ENCODE data around the gene TMEM98.
"Not testable (repeated sequence)": the region's sequence is repeated elsewhere in the genome, so short reads cannot be mapped to it uniquely, and the experiment has no call there.

The TMEM98 gene, protein sequence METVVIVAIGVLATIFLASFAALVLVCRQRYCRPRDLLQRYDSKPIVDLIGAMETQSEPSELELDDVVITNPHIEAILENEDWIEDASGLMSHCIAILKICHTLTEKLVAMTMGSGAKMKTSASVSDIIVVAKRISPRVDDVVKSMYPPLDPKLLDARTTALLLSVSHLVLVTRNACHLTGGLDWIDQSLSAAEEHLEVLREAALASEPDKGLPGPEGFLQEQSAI

DNA sequence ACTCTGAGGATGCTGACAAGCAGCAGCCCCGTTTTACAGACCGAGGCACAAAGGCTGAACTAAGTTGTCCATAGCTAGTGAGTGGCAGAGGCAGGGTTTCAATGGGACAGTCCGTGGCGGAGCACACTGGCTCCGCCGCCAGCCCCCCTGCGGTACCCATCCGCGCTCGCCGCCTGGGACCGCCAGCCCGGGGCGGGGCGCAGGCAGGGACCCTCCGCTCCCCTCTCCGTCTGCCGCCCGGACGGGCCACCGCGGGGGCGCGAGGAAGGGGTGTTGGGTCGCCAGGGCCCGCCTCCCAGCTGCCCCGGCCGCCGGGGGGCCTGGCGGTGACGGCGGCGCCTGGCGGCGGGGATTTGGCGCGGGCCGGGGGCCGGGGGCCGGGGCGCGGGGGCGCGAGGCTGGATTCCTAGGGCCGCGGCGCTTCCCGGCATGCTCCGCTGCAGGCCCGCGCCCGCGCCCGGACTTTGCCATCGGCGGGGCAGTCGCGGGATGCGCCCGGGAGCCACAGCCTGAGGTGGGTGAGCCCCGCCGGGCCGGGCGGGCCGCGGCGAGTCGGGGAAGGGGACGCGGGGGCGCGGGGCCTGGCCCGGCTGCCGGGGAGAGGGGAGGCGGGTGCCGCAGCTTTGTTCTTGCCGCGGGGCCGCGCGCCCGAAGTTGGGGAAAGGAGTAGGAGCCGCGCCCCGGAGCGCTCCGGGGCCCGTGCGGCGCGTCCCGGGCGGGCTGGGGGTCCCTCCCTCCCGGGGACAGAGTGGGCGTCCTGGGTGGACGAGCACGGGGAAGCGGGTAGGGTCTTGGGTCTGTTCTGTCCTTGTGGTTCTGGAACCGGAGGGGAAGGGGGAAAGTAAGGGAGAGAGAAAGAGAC is at the start of gene TMEM98:
Gene TMEM98 (plus strand): TSS at position 430 of the 862 bp plus-strand sequence. CDS start 3,376 bp downstream, outside the sequence.
- DNase-seq (ENCODE audit: low spot score), result no peak

DNA sequence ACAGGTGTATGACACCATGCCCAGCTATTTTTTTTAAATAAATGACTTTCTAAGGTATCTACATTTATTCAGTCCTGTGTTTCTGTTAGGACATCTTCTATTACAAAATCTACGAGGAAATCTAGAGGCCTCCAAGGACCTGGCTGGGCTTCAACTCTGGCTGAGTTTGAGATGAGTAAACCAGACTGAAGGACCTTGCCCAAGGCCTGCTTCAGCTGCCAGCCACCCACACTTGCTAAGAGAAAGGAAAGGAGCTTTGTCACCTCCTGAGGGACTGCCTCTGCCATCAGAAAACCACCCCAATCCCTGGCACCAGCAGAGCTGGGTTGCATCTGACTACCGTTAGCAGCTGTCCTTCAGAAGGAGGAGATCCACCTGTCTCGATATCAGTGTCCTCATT is 49.7 kb upstream of the TMEM98 start:
- DNase-seq (ENCODE audit: low spot score), result no peak

DNA sequence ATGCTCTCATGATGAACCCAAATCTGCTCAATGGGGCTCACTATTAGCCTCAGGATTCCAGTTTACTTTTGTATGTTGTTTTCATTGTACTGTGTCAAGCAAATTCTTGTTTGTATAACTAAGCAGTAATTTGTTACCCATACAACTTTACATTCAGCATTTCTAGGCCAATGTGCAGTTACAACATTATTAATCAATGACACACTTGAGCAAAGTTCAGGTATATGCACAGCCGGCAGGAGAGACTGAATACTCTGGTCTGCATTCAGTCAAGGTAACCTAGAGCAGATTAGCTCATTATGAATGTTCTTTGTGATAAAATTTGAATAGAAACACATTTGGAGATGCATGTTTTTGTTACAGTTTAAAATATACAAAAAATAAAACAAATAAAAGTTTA is 48.8 kb upstream of the TMEM98 start:
- DNase-seq (ENCODE audit: low spot score), result no peak

DNA sequence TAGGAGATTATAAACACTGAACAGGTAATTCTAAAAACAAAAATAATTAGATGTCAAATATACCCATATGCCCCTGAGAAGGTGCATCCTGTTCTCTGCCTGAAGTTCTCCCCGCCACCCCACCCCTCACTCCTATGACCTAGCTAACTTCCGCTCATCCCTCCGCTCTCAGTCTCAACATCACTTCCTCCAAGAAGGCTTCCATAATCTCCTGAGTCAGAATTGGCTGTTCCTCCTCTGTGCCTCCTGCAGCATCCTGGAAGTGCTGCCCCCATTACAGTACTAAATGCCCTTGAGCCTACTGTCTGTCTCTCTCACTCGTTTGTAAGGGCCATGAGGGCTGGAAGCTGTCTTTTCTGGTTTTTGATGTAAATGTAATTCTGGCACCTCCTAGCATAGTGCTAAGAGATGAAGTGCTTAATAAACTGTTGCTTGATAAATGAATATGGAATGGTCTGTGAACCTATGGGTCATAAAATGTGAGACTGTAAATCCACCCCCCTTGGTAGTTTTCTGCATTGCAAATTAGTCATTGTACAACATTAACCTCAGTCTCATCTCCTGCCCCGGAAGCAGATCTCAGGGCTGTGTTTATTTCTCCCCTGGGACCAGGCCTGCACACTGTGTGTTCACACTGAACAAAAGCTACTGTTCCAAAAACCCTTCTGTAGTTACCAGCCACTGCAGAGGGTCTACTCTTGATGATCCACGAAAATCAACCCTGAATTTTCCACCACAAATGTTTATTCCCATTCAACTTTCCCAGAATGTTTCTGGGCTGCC is 47.1 kb upstream of the TMEM98 start:
- DNase-seq (ENCODE audit: low spot score), result peak; percentile 10

DNA sequence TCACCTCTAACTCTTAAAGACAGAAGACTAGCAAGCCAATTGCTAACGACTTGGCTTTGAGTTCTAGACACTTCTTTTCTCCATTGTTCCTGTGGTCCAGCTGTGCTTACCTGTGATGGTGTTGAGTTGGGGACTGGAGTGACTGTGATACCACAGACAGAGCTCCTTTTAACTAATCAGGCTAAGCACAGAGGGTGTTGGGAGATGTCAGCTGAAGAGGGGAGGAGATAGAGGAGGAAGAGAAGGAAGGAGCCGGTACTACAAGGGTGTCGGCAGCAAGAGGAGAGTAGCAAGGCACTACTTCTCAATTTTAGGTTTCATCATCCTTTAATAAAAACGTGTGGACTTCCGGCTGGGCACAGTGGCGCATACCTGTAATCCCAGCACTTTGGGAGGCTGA is 45.9 kb upstream of the TMEM98 start:
- no peak for DNase-seq (ENCODE audit: low spot score)

DNA sequence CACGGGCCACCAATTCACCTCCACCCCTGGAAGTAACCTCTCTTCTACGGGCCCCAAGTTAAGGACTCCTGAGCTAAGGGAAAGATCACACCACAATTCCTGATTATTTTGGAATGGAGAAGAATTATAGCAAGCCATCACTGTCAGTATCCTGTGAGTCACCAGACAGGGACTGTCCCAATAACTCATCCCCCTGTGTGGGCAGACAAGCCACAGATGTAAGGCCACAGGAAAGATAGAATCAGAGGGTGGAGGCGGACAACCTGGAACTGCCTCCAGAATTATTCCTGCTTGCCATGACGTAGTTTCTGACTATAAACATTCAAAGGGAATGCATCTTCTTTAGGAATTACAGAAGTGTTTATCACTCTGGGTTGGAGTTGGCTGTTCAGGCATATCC is 45.2 kb upstream of the TMEM98 start:
- no peak for DNase-seq (ENCODE audit: low spot score)

DNA sequence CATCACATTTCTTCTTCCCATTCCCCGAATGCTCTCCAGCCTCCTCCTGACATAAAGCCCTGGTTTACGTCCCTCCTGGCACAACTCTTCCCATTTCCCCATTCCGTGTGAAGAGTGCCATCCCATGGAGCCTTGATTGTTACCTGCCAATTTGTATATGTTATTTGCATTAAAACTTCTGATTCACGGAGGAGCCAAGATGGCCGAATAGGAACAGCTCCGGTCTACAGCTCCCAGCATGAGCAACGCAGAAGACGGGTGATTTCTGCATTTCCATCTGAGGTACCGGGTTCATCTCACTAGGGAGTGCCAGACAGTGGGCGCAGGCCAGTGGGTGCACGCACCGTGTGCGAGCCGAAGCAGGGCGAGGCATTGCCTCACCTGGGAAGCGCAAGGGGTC is 41.0 kb upstream of the TMEM98 start:
- DNase-seq (ENCODE audit: low spot score), result not testable (repeated sequence)

DNA sequence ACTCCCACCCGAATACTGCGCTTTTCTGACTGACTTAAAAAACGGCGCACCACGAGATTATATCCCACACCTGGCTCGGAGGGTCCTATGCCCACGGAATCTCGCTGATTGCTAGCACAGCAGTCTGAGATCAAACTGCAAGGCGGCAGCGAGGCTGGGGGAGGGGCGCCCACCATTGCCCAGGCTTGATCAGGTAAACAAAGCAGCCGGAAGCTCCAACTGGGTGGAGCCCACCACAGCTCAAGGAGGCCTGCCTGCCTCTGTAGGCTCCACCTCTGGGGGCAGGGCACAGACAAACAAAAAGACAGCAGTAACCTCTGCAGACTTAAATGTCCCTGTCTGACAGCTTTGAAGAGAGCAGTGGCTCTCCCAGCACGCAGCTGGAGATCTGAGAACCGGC is 40.5 kb upstream of the TMEM98 start:
- DNase-seq (ENCODE audit: low spot score), result not testable (repeated sequence)

DNA sequence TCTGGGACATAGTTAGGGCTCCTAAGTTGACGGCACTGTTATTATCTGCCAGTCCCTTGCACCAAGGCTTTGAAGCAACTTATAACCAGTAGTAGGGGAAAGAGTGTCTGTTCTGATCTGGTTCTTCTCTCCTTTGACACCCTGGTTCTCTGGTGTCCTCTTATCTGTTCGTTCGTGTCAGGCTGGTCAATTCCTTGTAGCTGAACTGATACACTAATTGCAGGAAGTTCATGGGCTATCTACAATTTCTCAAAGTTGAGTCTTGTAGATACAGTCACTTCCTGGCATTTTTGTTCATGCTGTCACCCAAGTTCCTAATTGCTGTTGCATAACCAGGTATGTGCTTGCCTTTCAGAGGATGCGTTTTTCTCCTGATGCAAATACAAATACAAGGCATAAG is 33.7 kb upstream of the TMEM98 start:
- no peak for DNase-seq (ENCODE audit: low spot score)

DNA sequence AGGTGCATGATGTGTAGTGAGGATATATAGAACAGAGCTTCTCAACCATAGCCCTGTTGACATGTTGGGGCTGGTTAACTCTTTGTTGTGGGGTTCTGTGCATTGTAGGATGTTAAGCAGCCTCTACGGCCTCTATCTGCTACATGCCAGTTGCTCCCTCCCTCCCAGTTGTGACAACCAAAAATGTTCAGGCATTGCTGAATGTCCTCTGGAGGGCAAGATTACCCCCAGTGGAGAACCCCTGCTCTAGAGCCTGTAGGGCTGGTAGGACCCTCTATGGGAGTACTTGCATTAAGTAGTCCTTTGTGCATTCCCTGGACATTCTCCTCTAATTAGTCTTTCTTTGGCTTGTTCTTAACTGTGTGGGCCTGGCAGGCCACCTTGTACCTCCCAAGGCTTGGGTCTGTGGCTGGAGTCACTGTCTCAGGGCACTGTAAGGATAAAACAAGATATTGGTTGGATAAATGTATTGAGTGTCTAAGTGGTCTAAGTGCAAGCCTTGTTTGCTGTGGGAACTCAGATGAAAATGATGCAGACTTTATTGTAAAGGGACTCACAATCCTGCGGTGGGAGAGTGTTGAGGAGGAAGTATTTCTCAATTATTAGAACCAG is 31.2 kb upstream of the TMEM98 start:
- DNase-seq (ENCODE audit: low spot score), result no peak

DNA sequence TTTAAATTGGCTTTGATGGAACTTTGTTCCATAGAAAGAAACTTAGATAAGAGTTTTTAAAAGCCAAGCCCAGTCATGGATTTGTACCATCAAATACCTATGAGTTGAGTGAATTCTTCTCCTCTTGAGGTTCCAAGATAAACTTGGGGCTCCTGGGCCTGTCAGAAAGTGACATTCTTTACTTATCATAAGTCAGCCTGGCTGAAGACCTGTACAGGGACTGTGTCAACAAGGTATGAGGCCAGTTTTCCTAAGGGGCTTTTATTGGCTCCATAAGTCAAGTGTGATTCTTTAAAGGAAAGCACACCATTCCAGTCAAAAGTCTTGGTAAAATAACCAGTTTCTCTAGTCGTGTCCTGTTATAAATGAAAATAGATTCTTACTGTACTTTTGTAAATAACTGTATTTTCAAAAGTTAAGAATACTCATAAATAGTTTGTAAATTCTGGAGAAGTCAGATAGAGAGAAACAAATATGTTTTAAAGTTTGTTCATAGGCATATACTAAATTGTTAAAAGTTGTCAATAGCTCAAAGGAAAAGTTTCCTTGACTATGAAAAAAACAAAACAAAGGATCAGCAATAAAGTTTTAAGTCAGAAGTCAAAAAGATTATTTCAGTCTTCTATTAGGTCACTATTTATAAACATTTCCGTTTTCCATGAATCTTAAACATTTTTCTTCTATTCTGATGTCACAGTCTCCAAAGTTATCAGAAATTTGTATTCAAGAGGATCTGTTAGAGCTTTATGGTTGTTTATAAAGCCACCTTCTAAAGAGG is 28.5 kb upstream of the TMEM98 start:
- no peak for DNase-seq (ENCODE audit: low spot score)

DNA sequence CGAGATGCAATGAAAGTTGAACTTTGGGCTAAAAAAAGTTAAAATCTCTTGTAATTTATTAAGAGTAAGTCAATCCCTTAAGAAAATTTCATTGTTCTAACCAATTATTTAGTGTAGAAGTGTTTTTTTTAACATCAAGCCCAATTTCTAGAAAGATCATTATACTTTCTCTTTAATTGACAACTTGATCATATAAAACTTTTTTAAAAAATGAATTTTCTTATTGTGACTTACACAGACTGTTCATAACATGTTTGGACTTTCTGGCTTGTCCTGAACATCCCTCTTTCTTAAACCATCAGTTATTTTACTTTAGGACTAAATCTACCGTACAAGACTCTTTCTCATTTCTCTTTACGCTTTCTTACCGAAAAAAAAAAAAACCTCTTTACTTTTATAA is 26.2 kb upstream of the TMEM98 start:
- DNase-seq (ENCODE audit: low spot score), result no peak

DNA sequence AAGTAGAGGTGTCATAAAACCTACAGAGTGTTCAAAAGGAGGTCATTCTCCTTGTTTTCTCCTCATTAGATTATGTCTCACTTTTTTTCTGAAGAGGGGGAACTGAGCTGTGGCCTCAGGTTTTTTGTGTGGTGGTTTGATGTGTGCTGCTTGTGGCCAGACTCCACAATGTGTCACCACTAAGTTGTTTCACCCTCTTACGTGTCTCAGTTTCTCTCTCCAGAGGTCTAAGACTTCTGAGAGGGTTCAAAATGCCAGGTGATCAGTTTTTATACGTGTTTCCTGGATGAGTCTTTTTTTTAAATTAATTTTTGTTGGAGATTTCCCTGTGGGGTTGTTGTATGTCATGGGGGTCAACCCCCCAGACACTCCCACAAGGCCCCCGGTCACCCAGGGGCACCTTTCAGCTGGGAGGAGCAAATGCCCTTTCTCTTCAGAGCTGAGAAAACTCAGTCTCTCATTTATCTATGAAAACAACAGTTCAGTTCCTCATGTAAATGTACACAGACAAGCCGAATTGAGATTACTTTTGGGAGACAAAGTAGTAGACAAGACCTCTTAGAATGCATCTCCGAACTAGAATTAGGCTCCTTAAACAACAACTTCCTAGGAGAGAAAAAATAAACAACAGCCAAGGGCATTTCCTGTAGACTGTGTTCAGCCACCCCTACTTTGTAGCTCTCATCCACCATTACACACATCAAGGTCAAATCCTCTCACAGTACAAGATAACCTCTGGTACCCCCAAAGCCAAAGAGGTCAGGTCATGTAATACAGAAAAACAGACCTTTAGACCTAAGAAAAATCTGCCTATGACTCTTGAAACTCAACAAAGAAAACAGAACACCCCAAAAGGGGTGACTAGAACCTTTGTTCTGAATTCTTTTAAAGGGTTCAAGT is 23.9 kb upstream of the TMEM98 start:
- DNase-seq (ENCODE audit: low spot score), result no peak

DNA sequence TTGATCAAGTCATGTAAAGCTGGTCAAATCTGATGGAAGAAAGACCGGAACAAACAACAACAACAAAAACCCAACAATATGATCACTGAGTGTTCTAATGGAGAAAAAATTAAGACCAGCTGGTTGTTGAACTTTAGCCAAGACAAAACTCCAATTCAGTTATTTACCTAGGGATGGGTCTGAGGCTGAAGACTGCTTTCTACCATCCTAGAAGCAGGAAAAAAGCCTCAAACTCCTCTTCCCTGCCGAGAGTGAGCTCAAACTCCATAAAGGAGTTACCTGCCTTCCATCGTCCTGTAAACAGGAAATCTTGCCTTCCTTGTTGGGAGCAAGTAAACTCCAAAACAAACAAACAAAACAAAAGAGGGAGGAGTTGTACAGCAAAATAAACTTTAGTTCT is 23.1 kb upstream of the TMEM98 start:
- DNase-seq (ENCODE audit: low spot score), result no peak

DNA sequence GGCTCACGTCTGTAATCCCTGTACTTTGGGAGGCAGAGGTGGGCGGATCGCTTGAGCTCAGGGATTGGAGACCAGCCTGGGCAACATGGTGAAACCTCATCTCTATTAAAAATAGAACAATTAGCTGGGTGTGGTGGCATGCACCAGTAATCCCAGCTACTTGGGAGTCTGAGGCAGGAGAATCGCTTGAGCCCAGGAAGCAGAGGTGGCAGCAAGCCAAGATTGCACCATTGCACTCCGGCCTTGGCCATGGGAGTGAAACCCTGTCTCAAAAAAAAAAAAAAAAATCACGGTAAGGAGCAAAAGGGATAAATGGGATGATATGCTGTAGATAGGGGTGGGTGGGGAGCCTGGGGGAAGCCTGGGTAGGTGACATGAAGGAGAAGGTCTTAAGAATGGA is 20.4 kb upstream of the TMEM98 start:
- DNase-seq (ENCODE audit: low spot score), result no peak

DNA sequence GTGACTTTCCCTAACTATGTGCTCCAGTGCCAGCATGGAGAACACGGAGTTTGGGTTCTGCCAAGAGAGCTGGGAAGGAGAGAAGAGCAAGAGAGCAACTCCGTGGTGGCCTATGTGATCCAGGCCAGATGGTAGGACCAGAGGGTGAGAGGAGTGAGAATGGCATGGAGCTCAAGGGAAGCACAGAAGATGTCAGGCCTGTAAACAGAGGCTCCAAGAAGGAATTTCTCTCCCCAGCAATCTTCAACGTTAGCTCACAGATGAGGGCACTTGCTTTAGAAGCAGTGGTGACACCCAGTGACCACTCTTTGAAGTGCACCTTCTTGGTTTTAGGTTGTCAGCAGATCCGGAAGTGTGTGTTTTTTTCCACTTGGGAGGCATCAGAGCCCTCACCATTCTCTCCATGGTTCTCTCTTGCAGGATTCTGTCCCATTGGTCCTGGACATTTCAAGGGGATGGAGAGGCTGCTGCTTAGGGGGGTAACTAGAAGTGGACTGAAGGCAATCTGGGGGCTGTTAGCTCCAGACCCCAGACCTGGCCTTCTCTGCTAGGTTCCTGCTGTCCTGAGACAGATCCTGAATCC is 18.1 kb upstream of the TMEM98 start:
- peak; percentile 81 for DNase-seq (ENCODE audit: low spot score)

DNA sequence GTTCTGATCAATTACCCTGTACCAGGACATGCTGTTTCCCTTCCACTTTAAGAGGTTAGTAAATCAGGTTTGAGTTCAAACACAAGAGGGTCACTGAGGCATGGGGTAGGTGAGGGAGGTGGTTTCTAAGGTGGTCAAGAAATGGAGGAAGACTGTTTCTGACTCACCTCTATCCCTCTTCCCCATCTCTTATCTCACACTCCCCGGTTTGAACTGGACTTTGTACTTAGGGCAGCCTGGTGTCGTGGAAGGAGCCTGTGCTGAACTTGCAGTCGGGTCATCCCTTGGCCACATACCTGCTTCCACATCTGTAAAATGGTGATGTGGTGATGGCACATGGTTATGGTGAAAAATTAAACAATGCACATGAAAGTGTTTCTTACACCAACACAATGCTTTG is 17.2 kb upstream of the TMEM98 start:
- DNase-seq (ENCODE audit: low spot score), result no peak

DNA sequence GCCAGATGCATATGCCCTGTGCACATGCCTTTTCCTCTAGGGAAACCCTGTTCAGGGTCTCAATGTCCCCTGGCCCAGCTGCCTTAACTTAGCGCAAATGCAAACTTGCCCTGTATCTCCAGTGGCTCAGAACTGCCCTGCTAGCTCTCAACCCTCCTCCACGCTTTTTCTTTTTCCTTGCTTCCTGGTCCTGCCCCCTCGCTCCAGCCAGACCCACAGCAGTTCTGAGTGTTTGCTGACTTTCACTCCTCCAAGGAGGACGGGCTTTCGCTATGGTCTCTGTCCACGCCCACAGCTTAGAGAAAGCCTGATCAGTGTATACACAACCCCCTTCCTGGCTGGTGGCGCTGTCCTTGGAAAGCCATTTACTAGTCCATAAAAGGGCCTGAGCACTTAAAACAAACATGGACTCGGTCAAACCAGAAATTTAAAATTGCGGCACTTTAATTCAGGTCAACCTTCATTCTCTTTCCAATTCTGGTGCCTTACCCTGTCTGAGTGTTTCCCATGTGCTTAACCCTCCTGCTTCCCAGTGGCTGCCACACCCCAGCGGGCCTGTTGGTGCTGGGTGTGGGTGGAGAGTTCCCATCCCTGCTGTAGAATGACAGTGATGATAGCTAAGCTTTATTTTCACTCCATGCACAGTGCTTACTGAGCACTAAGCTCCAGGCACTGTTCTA is 15.6 kb upstream of the TMEM98 start:
- DNase-seq (ENCODE audit: low spot score), result no peak

DNA sequence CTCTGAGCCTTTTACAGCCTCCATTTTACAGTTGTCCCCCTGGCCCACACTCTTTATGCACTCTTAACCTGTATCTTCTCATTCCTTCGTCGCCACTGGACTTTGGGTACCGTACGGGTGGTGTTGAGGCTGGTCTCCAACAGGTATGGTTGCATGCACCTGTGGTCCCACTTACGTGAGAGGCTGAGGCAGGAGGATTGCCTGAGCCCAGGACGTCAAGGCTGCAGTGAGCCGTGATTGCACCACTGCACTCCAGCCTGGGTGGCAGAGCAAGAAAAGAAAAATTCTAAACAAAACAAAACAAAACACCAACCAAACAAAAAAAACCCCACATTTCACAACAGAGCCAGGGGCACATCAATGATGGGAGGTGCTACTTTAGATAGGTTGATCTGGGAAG is 14.4 kb upstream of the TMEM98 start:
- no peak for DNase-seq (ENCODE audit: low spot score)

DNA sequence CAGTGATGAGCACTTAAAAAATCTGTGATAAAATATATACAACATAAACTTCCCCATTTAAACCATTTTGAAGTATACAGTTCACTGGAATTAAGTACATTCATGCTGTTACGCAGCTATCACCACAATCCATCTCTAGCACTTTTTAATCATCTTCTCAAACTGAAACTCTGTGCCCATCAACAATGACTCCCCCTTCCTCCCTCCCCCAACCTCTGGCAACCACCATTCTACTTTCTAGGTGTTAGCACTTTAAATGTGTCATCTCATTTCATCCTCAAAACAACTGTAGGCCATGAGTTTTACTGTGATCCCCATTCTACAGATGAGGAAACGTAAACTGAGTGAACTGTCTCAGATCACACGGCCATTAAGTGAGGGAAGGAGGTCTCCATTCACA is 13.8 kb upstream of the TMEM98 start:
- no peak for DNase-seq (ENCODE audit: low spot score)
